Upper lobe of left lung (tissue), 4 donors: ENCODE measurements around the gene SLBP.

Source experiments
- CTCF ChIP-seq, 6 experiments: fragments of 450-650 bp in 4 of 6; fragments of 200-600 bp in 2 of 6; sonication (generic) in 2 of 6; IDR thresholded peaks; one replicate each; pipeline ENCODE4 v1.5.1; 2016 to 2019; ENCODE audit warnings: antibody characterized with exemption in 6 of 6
- EP300 ChIP-seq, 4 donors: sonication (generic); formaldehyde crosslinking; IDR thresholded peaks; one replicate each; pipeline ENCODE4 v1.5.1; 2017; ENCODE audit warnings: antibody characterized with exemption in 4 of 4, control low read depth in 2 of 4
- POLR2A ChIP-seq, 4 donors: fragments of 450-650 bp; IDR thresholded peaks; one replicate each; pipeline ENCODE4 v1.5.1; 2016 to 2017; ENCODE audit warnings: antibody characterized with exemption in 4 of 4, mild to moderate bottlenecking in 2 of 4
- POLR2AphosphoS5 ChIP-seq, 2 donors: sonication (generic); formaldehyde crosslinking; IDR thresholded peaks; one replicate each; pipeline ENCODE4 v1.5.1; 2017; ENCODE audit warnings: antibody characterized with exemption in 2 of 2

- no peak for TF ChIP-seq EP300 (IDR thresholded peaks at IDR 0.05)
- TF ChIP-seq POLR2A (IDR thresholded peaks at IDR 0.05), result no peak
- no peak for TF ChIP-seq CTCF (IDR thresholded peaks at IDR 0.05)
- TF ChIP-seq POLR2AphosphoS5 (IDR thresholded peaks at IDR 0.05), result no peak
These were observed 25.6 kb downstream of the SLBP start for GRCh38 chr4:1686440-1687036.
